SK-N-SH (cell line): ENCODE data around the gene SND1. TPM values are rescaled to one million over a fixed set of nuclear protein-coding genes. Genes with fewer than 3 reads are reported as not detected.

Experiments used
- CTCF ChIA-PET: fragments of 300-600, 350-600 bp; formaldehyde crosslinking; extraction: SDS; loops from one replicate; lab custom pipeline; 2021; lab: Yijun Ruan, JAX
- POLR2A ChIA-PET: fragments of 350-600 bp; sonication (Branson Sonifier 250); formaldehyde crosslinking; extraction: SDS; loops from one replicate; lab custom pipeline; 2020; ENCODE audit warnings: antibody characterized with exemption, inconsistent platforms; lab: Yijun Ruan, JAX
- DNase-seq: peaks from one replicate; pipeline ENCODE4 v3.0.0; 2012
- H2AFZ ChIP-seq: fragments of 200-600 bp; sonication (generic); 2 replicates; pipeline ENCODE4 v1.8.1; 2016; ENCODE audit warnings: antibody characterized with exemption, mild to moderate bottlenecking, low read depth
- H3F3A ChIP-seq: fragments of 200-600 bp; sonication (generic); replicated peaks from 2 replicates; pipeline ENCODE3; 2016; ENCODE audit warnings: antibody characterized with exemption, mild to moderate bottlenecking; ENCODE audit not compliant: insufficient read depth
- H3K27ac ChIP-seq, 2 experiments: fragments of 200-500 bp in 1 of 2; fragments of 200-600 bp in 1 of 2; sonication (Bioruptor generic) in 1 of 2; sonication (generic), shearing (Covaris generic) in 1 of 2; 2 replicates each; pipeline versions ENCODE4 v1.5.1 to v1.6.1; 2014 to 2016; ENCODE audit warnings: low read depth in 2 of 2, inconsistent platforms in 1 of 2, low read length in 1 of 2, mild to moderate bottlenecking in 1 of 2, mixed read lengths in 1 of 2
- H3K27me3 ChIP-seq: fragments of 200-600 bp; sonication (generic), shearing (Covaris generic); 2 replicates; pipeline ENCODE4 v1.6.1; 2016; ENCODE audit warnings: mixed run types; ENCODE audit not compliant: insufficient read depth
- H3K36me3 ChIP-seq, 2 experiments: fragments of 200-500 bp in 1 of 2; fragments of 200-600 bp in 1 of 2; sonication (Bioruptor generic) in 1 of 2; sonication (generic) in 1 of 2; replicated peaks in 1 of 2; 2 replicates each; pipeline versions ENCODE3 to v1.5.1; 2014 to 2016; ENCODE audit warnings: low read length in 1 of 2, mild to moderate bottlenecking in 1 of 2; ENCODE audit not compliant: insufficient read depth in 2 of 2, control insufficient read depth in 1 of 2
- H3K4me1 ChIP-seq, 2 experiments: fragments of 200-500 bp in 1 of 2; fragments of 200-600 bp in 1 of 2; sonication (Bioruptor generic) in 1 of 2; sonication (generic), shearing (Covaris generic) in 1 of 2; 2 replicates each; pipeline versions ENCODE4 v1.5.1 to v1.6.1; 2014 to 2016; ENCODE audit warnings: low read depth in 1 of 2, low read length in 1 of 2, mixed run types in 1 of 2; ENCODE audit not compliant: insufficient read depth in 2 of 2, control insufficient read depth in 1 of 2
- H3K4me2 ChIP-seq: fragments of 200-600 bp; sonication (generic), shearing (Covaris generic); 2 replicates; pipeline ENCODE4 v1.6.1; 2017; ENCODE audit warnings: mixed run types
- H3K4me3 ChIP-seq, 2 experiments: fragments of 200-500 bp in 1 of 2; fragments of 200-600 bp in 1 of 2; sonication (Bioruptor generic) in 1 of 2; sonication (generic), shearing (Covaris generic) in 1 of 2; 2 replicates each; pipeline versions ENCODE4 v1.5.1 to v1.8.1; 2014 to 2016; ENCODE audit warnings: low read depth in 2 of 2, inconsistent platforms in 1 of 2, low read length in 1 of 2, mild to moderate bottlenecking in 1 of 2, mixed read lengths in 1 of 2, moderate library complexity in 1 of 2
- H3K79me2 ChIP-seq: fragments of 200-600 bp; sonication (generic); 2 replicates; pipeline ENCODE4 v1.8.1; 2017; ENCODE audit warnings: mild to moderate bottlenecking; ENCODE audit not compliant: insufficient read depth
- H3K9ac ChIP-seq: fragments of 200-600 bp; sonication (generic); 2 replicates; pipeline ENCODE4 v1.6.1; 2017; ENCODE audit warnings: mixed run types
- H3K9me2 ChIP-seq: fragments of 200-600 bp; sonication (generic); 2 replicates; pipeline ENCODE4 v1.6.1; 2017; ENCODE audit warnings: mixed run types
- H3K9me3 ChIP-seq: fragments of 200-600 bp; sonication (generic); 2 replicates; pipeline ENCODE4 v1.6.1; 2017; ENCODE audit warnings: mixed run types, mild to moderate bottlenecking, moderate library complexity
- H4K20me1 ChIP-seq: fragments of 200-600 bp; sonication (generic); 2 replicates; pipeline ENCODE4 v1.6.1; 2017; ENCODE audit warnings: mild to moderate bottlenecking, mixed run types; ENCODE audit not compliant: insufficient read depth
- EP300 ChIP-seq, 2 experiments: IDR thresholded peaks; 2 replicates each; pipeline versions ENCODE4 v1.4.0 to v1.6.1; 2012; ENCODE audit warnings: borderline replicate concordance in 1 of 2, low read depth in 1 of 2, low read length in 1 of 2
- EZH2phosphoT487 ChIP-seq: fragments of 200-600 bp; sonication (generic); IDR thresholded peaks from 2 replicates; pipeline ENCODE4 v1.6.1; 2017; ENCODE audit warnings: low read depth, mixed run types, mild to moderate bottlenecking, antibody characterized with exemption, moderate library complexity, borderline replicate concordance
- FOSL2 ChIP-seq: IDR thresholded peaks from 2 replicates; pipeline ENCODE4 v1.4.0; 2012; ENCODE audit warnings: low read depth, mild to moderate bottlenecking, moderate library complexity, borderline replicate concordance
- FOXJ3 ChIP-seq: sonication (generic); formaldehyde crosslinking; IDR thresholded peaks from 2 replicates; pipeline ENCODE4 v1.5.1; 2020; ENCODE audit warnings: mild to moderate bottlenecking, missing genetic modification reagents
- GATA2 ChIP-seq: sonication (generic); formaldehyde crosslinking; IDR thresholded peaks from 2 replicates; pipeline ENCODE4 v1.5.0; 2020; ENCODE audit warnings: mild to moderate bottlenecking, missing genetic modification reagents
- JUND ChIP-seq: IDR thresholded peaks from 2 replicates; pipeline ENCODE4 v1.4.0; 2012
- MEF2A ChIP-seq: IDR thresholded peaks from 2 replicates; pipeline ENCODE4 v1.4.0; 2012; ENCODE audit warnings: low read depth, borderline replicate concordance
- MXI1 ChIP-seq: IDR thresholded peaks from 2 replicates; pipeline ENCODE4 v1.6.1; 2012; ENCODE audit warnings: mild to moderate bottlenecking, low read depth, low read length, improper control_type of control experiment
- NRF1 ChIP-seq: IDR thresholded peaks from 2 replicates; pipeline ENCODE4 v1.6.1; 2012; ENCODE audit warnings: low read depth, mild to moderate bottlenecking, low read length
- RAD21 ChIP-seq: IDR thresholded peaks from 2 replicates; pipeline ENCODE4 v1.6.1; 2012; ENCODE audit warnings: mild to moderate bottlenecking, low read length
- RCOR1 ChIP-seq: fragments of 150-350 bp; IDR thresholded peaks from 2 replicates; pipeline ENCODE4 v1.6.1; 2017; ENCODE audit warnings: antibody characterized with exemption, low read length
- RFX5 ChIP-seq: IDR thresholded peaks from 2 replicates; pipeline ENCODE4 v1.6.1; 2012; ENCODE audit warnings: mild to moderate bottlenecking, improper control_type of control experiment, low read length
- RXRA ChIP-seq: IDR thresholded peaks from 2 replicates; pipeline ENCODE4 v1.4.0; 2012; ENCODE audit warnings: low read depth, mild to moderate bottlenecking, borderline replicate concordance
- SIN3A ChIP-seq: IDR thresholded peaks from 2 replicates; pipeline ENCODE4 v1.6.1; 2012; ENCODE audit warnings: low read depth, mild to moderate bottlenecking, low read length, moderate library complexity, borderline replicate concordance
- TAF1 ChIP-seq: IDR thresholded peaks from 2 replicates; pipeline ENCODE4 v1.6.1; 2012; ENCODE audit warnings: low read depth, mild to moderate bottlenecking, low read length, moderate library complexity, borderline replicate concordance
- TCF12 ChIP-seq: IDR thresholded peaks from 2 replicates; pipeline ENCODE4 v1.4.0; 2012
- TEAD4 ChIP-seq: IDR thresholded peaks from 2 replicates; pipeline ENCODE4 v1.4.0; 2012; ENCODE audit warnings: mild to moderate bottlenecking, borderline replicate concordance; ENCODE audit not compliant: insufficient read depth
- WGBS: methylation state at CpG from one replicate; pipeline ENCODE4 v1.1.6; 2017; ENCODE audit warnings: low lambda C conversion rate; 5-methylcytosine and 5-hydroxymethylcytosine counted together
- polyA plus RNA-seq, 3 experiments: library from polyadenylated mRNA; depleted of rRNA; stranded (reverse); fragments of >200 nt; gene quantifications; 2 replicates each; pipeline ENCODE4 v1.2.3, GENCODE V29; 2012
- TF ChIP-seq, protein P1 (sequence below): IDR thresholded peaks from 2 replicates; pipeline ENCODE4 v1.6.1; 2012; ENCODE audit warnings: mild to moderate bottlenecking, low read depth, low read length, moderate library complexity
- TF ChIP-seq, protein P2 (sequence below): IDR thresholded peaks from 2 replicates; pipeline ENCODE4 v1.4.0; 2012; ENCODE audit warnings: low read depth
- TF ChIP-seq, protein P3 (sequence below): fragments of 200-600 bp; sonication (generic); IDR thresholded peaks from 2 replicates; pipeline ENCODE4 v1.6.1; 2017; ENCODE audit warnings: antibody characterized with exemption, mild to moderate bottlenecking, moderate library complexity
- TF ChIP-seq, protein P4 (sequence below): fragments of 150-350 bp; IDR thresholded peaks from 2 replicates; pipeline ENCODE4 v1.6.1; 2017; ENCODE audit warnings: antibody characterized with exemption, low read length, low read depth, borderline replicate concordance
- TF ChIP-seq, protein P5 (sequence below): fragments of 150-350 bp; IDR thresholded peaks from 2 replicates; pipeline ENCODE4 v1.6.1; 2016; ENCODE audit warnings: mild to moderate bottlenecking, low read depth, low read length
- TF ChIP-seq, protein P6 (sequence below): IDR thresholded peaks from 2 replicates; pipeline ENCODE4; 2012

The SND1 gene
- polyA plus RNA-seq, 1 of the 3 experiments (the other 2 are of a cell fraction), result 165 TPM

DNA sequence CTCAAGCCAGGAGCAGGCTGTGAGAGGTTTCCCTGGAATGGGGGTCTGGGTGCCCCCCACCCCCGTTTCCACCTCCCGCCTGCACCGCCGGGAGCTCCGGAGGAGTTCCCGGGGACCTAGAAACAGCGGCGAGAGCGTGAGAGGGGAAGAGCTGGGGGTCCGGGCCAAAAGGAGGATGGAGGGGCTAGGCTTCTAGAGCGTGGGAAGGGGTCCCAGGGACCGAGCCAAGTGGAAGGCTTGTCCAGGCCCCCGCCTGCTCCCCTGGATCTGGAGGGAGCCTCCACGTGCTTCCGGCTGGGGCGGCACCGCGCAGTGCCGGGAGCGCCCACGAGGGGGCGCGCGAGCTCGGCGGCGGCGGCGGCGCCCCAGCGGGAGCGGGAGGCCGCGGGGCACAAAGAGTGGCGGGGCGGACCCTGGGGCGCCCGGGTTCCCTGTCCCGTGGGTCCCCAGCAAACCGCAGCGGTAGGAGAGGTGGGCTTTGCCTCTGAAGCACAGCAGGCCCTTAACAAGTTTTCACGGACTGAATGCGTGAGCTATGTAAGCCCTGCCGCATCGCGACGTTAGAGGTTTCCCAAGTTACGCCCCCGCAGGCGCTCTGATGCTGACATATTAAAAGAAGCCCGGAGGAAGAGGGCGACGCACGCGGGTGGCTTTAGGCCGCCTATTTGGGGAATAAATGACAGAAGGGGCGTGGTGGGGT lies 483.7 kb downstream of the SND1 start:
- CTCF ChIA-PET, result interaction anchor here (0.5 to 5.9 kb wide), 104 partner anchors 8 to 1339 kb away, joined by 3 to 162 read pairs (median 4); partner anchors contain the start of genes ARF5 and LRRC4
- POLR2A ChIA-PET, result interaction anchor here (0.7 to 1.2 kb wide), 4 partner anchors 10 to 526 kb away, joined by 3 to 5 read pairs (median 3); no protein-coding TSS in a partner anchor
- TF ChIP-seq EP300 (IDR thresholded peaks at IDR 0.05; ENCODE audit: borderline replicate concordance in 1 of 2, low read depth in 1 of 2, low read length in 1 of 2) (peak in 1 of 2 experiments; percentile 74; a peak in 1 of 4 replicates), MXI1 (peak; percentile 95), SIN3A (0 out of 2 replicates have a peak, but pooled peaks have one; percentile 33), NRF1 (0 out of 2 replicates have a peak, but pooled peaks have one; percentile 6), TCF12 (no peak), TEAD4 (no peak), FOSL2 (no peak), RXRA (no peak), EZH2phosphoT487 (no peak), RFX5 (no peak), TAF1 (peak; percentile 47; the same call in 1 of the 2 replicates), MEF2A (no peak), GATA2 (CRISPR knock-in tag) (no peak), FOXJ3 (CRISPR knock-in tag) (no peak), RAD21 (peak; percentile 60), JUND (no peak), RCOR1 (0 out of 2 replicates have a peak, but pooled peaks have one; percentile 8)
- TF ChIP-seq, protein P1, sequence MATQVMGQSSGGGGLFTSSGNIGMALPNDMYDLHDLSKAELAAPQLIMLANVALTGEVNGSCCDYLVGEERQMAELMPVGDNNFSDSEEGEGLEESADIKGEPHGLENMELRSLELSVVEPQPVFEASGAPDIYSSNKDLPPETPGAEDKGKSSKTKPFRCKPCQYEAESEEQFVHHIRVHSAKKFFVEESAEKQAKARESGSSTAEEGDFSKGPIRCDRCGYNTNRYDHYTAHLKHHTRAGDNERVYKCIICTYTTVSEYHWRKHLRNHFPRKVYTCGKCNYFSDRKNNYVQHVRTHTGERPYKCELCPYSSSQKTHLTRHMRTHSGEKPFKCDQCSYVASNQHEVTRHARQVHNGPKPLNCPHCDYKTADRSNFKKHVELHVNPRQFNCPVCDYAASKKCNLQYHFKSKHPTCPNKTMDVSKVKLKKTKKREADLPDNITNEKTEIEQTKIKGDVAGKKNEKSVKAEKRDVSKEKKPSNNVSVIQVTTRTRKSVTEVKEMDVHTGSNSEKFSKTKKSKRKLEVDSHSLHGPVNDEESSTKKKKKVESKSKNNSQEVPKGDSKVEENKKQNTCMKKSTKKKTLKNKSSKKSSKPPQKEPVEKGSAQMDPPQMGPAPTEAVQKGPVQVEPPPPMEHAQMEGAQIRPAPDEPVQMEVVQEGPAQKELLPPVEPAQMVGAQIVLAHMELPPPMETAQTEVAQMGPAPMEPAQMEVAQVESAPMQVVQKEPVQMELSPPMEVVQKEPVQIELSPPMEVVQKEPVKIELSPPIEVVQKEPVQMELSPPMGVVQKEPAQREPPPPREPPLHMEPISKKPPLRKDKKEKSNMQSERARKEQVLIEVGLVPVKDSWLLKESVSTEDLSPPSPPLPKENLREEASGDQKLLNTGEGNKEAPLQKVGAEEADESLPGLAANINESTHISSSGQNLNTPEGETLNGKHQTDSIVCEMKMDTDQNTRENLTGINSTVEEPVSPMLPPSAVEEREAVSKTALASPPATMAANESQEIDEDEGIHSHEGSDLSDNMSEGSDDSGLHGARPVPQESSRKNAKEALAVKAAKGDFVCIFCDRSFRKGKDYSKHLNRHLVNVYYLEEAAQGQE, result no peak
- TF ChIP-seq, protein P2, sequence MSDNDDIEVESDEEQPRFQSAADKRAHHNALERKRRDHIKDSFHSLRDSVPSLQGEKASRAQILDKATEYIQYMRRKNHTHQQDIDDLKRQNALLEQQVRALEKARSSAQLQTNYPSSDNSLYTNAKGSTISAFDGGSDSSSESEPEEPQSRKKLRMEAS, result peak; percentile 98
- TF ChIP-seq, protein P3, sequence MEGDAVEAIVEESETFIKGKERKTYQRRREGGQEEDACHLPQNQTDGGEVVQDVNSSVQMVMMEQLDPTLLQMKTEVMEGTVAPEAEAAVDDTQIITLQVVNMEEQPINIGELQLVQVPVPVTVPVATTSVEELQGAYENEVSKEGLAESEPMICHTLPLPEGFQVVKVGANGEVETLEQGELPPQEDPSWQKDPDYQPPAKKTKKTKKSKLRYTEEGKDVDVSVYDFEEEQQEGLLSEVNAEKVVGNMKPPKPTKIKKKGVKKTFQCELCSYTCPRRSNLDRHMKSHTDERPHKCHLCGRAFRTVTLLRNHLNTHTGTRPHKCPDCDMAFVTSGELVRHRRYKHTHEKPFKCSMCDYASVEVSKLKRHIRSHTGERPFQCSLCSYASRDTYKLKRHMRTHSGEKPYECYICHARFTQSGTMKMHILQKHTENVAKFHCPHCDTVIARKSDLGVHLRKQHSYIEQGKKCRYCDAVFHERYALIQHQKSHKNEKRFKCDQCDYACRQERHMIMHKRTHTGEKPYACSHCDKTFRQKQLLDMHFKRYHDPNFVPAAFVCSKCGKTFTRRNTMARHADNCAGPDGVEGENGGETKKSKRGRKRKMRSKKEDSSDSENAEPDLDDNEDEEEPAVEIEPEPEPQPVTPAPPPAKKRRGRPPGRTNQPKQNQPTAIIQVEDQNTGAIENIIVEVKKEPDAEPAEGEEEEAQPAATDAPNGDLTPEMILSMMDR, result peak; percentile 85
- TF ChIP-seq, protein P4, sequence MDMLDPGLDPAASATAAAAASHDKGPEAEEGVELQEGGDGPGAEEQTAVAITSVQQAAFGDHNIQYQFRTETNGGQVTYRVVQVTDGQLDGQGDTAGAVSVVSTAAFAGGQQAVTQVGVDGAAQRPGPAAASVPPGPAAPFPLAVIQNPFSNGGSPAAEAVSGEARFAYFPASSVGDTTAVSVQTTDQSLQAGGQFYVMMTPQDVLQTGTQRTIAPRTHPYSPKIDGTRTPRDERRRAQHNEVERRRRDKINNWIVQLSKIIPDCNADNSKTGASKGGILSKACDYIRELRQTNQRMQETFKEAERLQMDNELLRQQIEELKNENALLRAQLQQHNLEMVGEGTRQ, result no peak
- TF ChIP-seq, protein P5, sequence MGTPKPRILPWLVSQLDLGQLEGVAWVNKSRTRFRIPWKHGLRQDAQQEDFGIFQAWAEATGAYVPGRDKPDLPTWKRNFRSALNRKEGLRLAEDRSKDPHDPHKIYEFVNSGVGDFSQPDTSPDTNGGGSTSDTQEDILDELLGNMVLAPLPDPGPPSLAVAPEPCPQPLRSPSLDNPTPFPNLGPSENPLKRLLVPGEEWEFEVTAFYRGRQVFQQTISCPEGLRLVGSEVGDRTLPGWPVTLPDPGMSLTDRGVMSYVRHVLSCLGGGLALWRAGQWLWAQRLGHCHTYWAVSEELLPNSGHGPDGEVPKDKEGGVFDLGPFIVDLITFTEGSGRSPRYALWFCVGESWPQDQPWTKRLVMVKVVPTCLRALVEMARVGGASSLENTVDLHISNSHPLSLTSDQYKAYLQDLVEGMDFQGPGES, result no peak
- TF ChIP-seq, protein P6, sequence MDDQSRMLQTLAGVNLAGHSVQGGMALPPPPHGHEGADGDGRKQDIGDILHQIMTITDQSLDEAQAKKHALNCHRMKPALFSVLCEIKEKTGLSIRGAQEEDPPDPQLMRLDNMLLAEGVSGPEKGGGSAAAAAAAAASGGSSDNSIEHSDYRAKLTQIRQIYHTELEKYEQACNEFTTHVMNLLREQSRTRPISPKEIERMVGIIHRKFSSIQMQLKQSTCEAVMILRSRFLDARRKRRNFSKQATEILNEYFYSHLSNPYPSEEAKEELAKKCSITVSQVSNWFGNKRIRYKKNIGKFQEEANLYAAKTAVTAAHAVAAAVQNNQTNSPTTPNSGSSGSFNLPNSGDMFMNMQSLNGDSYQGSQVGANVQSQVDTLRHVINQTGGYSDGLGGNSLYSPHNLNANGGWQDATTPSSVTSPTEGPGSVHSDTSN, result no peak

More for the DNA sequence above, 483.7 kb downstream of the SND1 start:
- peak overlapping the region; percentile 60 to 77 for H3K4me3 ChIP-seq
- no peaks in the 10 kb centered on the region for H4K20me1 ChIP-seq
- no peaks in the 10 kb centered on the region for H3K79me2 ChIP-seq
- H3K9me2 ChIP-seq, result no peaks in the 10 kb centered on the region; the same call in 1 of the 2 replicates
- no peaks in the 10 kb centered on the region for H3F3A ChIP-seq
- DNase-seq, result peak; percentile 98
- H3K9ac ChIP-seq, result peak overlapping the region; percentile 45
- H3K36me3 ChIP-seq, result no peaks in the 10 kb centered on the region
- 0 out of 2 replicates have a peak, but pooled peaks cover 9% of the 10 kb centered on the region for H3K27me3 ChIP-seq
- H3K9me3 ChIP-seq, result no peaks in the 10 kb centered on the region
- H3K4me1 ChIP-seq, result peaks cover 4 to 10% of the 10 kb centered on the region in 2 experiments; a peak in 2 of 4 replicates
- H3K27ac ChIP-seq, result no peak overlapping the region; a peak in 1 of 4 replicates
- peak overlapping the region; percentile 93 for H2AFZ ChIP-seq
- H3K4me2 ChIP-seq, result peak overlapping the region; percentile 91
- WGBS, result 5% methylated on average over 37 of the region's 57 CpGs
